Tibial nerve (tissue), 4 donors: ENCODE results near the gene IGFL4.

ENCODE experiments used
- EP300 ChIP-seq, 2 donors: sonication (generic); formaldehyde crosslinking; IDR thresholded peaks; one replicate each; pipeline ENCODE4 v1.6.1; 2017; ENCODE audit warnings: antibody characterized with exemption in 2 of 2, mild to moderate bottlenecking in 1 of 2
- POLR2A ChIP-seq, 2 donors: fragments of 450-650 bp; IDR thresholded peaks; one replicate each; pipeline ENCODE4 v1.6.1; 2017; ENCODE audit warnings: antibody characterized with exemption in 2 of 2, mild to moderate bottlenecking in 2 of 2, moderate library complexity in 2 of 2
- TF ChIP-seq, protein P1 (sequence below), 5 experiments: fragments of 200-600 bp in 3 of 5; fragments of 450-650 bp in 2 of 5; sonication (generic) in 3 of 5; IDR thresholded peaks; one replicate each; pipeline ENCODE4 v1.5.1; 2016 to 2019; ENCODE audit warnings: antibody characterized with exemption in 5 of 5, mild to moderate bottlenecking in 3 of 5, moderate library complexity in 2 of 5

DNA sequence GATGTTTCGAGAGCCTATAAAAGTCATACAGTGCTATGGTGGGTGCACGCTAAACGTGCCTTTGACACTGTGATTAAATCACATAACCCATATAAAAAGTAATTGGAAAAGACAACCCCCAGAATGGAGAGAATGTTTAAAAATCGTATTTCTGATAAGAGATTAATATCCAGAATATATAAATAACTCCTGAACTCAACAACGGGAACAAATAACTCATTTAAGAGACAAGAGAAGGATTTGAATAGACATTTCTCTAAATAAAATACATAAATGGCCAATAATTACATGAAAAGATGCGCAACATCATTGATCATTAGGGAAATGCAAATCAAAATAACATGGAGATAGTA is 37.0 kb upstream of the IGFL4 start:
- TF ChIP-seq, protein P1, sequence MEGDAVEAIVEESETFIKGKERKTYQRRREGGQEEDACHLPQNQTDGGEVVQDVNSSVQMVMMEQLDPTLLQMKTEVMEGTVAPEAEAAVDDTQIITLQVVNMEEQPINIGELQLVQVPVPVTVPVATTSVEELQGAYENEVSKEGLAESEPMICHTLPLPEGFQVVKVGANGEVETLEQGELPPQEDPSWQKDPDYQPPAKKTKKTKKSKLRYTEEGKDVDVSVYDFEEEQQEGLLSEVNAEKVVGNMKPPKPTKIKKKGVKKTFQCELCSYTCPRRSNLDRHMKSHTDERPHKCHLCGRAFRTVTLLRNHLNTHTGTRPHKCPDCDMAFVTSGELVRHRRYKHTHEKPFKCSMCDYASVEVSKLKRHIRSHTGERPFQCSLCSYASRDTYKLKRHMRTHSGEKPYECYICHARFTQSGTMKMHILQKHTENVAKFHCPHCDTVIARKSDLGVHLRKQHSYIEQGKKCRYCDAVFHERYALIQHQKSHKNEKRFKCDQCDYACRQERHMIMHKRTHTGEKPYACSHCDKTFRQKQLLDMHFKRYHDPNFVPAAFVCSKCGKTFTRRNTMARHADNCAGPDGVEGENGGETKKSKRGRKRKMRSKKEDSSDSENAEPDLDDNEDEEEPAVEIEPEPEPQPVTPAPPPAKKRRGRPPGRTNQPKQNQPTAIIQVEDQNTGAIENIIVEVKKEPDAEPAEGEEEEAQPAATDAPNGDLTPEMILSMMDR (IDR thresholded peaks at IDR 0.05), result peak in 2 of 5 experiments; percentile 6 to 7
- TF ChIP-seq POLR2A (IDR thresholded peaks at IDR 0.05) (no peak), EP300 (IDR thresholded peaks at IDR 0.05) (no peak)
